Activated CD8-positive, alpha-beta memory T cell treated with anti-CD3 and anti-CD28 coated beads, Interleukin-2, amount 50 U/mL, for 4 hours (primary cell): ENCODE measurements around the gene TMEM92.
"Not testable (repeated sequence)": the region's sequence is repeated elsewhere in the genome, so short reads cannot be mapped to it uniquely, and the experiment has no call there.

ENCODE experiments used
- DNase-seq: peaks from one replicate; pipeline ENCODE4 v3.0.0-alpha.2; 2020

The TMEM92 gene

GRCh38 chr17:50262001-50262794, 12.1 kb upstream of the TMEM92 start:
- no peak for DNase-seq

DNA sequence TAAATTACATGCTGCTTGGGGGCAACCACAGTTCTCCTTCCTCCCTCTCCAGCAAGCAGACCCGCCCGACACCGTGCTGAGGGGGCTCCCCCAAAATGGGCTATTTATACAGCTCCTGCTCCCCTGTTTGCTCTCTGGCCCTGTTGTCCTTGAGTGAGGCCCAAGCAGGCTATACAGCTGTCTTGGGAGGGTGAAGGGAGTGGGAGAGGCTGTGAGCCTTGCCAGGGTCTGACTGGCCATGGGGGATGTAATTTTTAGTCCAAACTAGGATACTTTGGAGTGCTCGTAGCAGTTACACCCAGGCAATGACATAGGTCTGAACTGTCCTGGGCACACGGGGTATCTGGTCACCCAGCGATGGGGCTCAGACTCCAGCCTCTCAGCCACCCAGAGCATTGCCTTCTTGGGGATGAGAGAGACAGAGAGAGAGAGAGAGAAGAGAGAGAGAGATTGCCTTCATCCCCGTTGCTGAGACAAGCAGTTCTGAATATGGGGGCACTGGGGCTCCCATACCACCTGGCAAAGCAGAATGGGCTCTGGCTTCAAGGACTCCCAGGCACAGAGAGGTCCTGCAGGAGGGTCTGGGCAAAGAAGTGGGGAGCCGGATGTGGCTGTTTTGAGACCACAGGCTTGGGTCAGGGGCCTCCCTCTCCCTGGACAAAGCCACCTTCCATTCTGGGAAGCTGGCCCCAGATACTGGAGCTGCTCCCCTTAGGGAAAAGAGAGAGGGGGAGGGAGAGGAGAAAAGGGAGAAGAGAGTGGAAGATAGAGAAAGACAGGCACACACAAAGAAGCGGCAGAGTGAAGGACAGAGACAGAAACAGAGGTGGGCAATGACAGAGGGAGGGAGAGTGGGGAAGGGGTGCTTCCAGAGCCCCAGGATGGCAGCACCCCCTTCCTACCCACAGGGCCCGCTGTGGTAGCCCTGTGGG, 10.7 kb upstream of the TMEM92 start:
- no peak for DNase-seq

GRCh38 chr17:50264263-50265113, 9.8 kb upstream of the TMEM92 start:
- peak; percentile 13 for DNase-seq

DNA sequence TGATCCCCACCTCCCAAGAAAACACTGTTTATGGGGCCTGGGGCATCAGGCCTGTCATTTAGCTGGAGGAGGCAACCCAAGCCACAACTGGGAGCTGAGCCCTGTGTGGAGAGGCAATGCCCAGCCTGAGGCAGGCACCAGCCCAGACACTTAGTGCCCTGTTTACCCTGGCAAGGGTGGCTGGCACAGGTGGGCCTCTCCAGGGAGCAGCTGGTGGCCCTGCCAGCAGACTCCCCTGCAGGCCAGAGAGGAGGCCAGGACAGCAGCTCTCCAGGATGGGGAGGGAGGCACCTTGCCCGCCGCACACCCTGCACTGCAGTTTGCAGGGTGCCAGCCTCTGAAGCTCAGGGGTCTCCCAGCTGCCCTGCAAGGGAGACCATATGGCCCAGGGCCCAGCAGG, 9.1 kb upstream of the TMEM92 start:
- DNase-seq = no peak

GRCh38 chr17:50265690-50266315, 8.5 kb upstream of the TMEM92 start:
- DNase-seq = no peak

DNA sequence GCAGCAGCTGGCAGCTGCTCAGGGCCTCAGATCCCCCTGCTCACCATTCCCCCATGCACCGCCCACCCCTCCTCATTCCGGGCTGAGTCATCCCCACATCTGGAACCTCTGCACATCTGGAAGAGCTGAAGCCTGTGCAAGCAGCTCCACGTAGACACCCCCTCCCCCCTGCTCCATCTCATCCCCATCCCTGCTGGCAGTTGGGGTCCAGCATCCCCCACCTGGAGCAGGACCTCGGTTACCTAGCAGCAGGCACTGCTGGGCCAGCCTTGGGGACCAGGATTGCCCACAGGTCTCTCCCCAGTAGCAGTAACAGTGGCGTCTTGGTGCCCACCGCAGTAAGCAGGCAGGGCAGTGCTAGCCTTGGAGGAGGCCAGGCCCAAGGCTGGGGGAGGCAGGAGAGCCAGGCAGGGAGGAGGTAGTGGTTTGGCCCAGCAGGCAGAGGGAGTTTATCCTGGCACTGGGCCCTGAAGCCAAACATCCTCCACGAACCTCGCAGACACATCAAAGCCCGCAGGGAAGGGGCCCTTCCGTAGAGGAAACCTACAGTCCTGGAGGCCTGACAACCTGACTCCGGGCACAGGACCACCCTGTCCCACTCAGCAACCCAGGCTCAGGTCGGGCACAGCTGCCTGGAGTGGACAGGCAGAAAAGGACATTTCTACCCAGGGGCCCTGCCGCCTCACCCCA, 7.7 kb upstream of the TMEM92 start:
- no peak for DNase-seq

DNA sequence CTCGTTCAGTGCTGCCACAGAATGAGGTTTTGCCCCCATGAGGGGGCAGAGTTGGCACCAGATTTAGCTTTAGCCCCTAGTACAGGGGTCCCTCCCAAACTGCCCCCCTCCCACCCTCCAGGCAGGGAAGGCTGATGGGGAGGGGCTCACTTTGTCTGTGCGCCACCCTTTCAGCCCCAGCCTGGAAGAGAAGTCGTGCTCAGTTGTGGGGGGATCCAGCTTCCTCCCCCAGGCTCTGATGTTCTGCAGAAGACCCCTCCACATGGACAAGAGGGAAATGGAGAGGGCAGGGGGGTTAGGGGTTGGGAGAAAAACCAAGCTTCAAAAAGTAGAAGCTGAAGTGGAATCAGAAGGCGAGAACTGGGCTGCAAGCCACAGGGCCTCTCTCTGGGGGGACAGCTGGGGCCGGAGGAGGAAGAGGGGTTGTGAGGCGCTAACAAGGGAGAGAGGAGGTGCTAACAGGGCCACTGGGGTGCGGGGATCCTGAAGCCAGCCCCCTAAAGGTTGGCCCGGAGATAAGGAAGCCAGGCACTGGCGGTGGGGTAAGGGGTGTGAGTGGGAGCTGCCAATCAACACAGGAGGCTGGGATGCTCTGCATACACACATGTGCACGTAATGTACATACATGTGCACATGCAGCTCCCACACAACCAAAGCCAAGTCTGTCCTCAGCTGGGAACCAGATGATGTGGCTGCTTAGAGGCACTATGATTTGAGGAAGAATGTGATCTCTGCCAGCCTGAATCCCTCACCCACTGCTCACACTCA, 7.0 kb upstream of the TMEM92 start:
- DNase-seq = no peak

DNA sequence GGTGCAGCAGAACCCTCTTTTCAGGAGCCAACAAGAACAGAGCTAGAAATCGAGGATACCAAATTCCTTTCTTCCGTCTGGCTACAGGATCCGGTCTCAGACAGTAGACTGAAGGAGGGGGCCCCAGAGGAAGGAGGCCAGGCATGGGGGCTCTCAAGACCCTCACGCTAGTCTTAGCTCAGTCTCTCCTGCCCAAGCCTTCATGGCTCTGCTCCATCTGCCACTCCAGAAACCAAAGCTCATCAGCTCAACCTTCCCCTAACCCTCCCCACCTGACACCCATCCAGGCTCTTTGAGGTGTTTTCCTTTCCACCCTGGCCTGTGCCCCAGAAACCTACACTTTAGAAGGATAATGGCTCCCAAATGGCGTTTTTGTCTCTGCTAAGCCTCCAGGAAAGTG, 6.2 kb upstream of the TMEM92 start:
- DNase-seq = no peak

- no peak for DNase-seq
Measured at GRCh38 chr17:50268743-50269275, 5.5 kb upstream of the TMEM92 start.

GRCh38 chr17:50269477-50270434, 4.5 kb upstream of the TMEM92 start:
- peak; percentile 59 for DNase-seq

- DNase-seq = peak; percentile 12
Measured at GRCh38 chr17:50270435-50271362, 3.6 kb upstream of the TMEM92 start.

- DNase-seq = not testable (repeated sequence)
Measured at GRCh38 chr17:50271363-50271750, 2.9 kb upstream of the TMEM92 start.

DNA sequence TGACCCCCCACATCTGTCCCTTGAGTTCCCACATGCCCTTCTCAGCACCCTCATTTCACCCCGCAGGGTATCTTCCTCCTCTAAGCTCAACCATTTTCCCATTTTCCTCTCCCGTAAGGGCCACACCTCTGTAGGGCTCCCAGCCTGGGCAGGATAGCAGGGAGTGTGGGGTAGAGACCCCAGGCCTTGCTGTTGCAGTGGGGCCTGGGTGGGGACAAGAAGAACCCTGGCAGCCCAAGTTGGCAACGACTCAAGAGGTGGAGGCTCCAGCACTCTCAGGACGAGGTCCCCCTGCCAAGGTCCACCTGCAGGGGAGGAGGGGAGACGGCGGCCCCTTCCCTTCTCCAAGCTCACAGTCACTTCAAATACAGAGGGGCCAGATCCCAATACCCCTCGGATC, 2.0 kb upstream of the TMEM92 start:
- no peak for DNase-seq

DNA sequence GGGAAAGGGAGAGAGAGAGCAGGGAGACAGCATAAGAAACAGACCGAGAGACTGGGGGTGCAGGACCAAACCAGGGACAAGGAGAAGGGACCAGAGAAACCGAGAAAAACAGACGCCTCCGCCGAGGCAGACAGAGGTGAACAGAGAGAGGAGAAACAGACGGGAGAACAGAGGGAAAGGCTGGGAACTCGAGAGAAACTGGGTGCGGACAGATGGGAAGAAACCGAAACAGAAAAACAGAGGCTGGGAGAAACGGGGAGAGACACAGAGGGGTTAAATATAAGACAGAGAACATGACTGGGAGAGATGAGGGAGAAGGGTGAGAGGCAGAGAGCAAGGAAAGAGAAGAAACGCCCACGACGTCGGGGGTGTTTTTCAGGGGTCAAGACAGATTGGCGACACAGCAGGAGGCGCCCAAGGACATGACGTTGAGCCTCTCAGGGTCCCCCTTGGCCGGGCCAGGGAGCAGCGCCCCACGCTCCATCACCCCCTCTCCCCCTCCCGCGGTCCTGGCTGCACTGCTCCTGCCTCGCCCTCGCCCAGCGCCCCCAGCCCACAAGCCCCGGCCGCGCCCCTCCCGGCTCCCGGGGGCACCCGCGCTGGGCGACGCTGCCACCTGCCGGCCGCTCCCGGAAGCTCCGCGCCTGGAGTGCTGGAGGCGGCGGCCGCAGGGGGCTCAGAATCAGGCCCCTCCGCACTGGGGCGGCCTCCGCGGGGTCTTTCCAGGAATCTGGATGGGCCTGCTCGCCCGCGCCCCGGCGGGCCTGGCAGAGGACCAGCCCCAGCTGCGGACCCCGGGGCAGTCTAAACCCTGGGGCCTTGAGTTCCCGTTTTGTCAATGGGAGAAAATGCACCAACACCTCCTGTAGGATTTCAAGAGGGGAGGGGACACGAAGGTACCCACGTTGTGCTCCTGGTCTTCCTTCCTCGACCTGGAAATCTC, 1.3 kb upstream of the TMEM92 start:
- peak; percentile 64 for DNase-seq

DNA sequence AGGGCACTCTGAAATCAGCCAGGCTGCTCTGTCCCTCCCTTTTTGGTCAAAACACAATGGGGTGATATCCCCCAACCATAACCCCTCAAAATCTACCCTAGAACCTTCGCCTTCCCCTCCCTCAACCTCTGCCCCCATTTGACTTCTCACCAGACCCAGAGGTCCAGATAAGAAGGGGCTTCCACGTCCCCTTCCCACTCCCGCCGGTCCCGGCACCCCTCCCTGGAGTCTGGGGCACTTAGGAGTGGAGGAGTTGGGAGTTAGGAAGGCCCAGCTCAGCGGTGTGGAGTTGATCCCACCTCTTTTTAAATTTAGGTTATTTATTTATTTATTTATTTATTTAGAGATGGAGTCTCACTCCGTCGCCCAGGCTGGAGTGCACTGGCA, 619 bp upstream of the TMEM92 start:
- no peak for DNase-seq

- DNase-seq = no peak
Measured at GRCh38 chr17:50274897-50275221, 593 bp downstream of the TMEM92 start.

DNA sequence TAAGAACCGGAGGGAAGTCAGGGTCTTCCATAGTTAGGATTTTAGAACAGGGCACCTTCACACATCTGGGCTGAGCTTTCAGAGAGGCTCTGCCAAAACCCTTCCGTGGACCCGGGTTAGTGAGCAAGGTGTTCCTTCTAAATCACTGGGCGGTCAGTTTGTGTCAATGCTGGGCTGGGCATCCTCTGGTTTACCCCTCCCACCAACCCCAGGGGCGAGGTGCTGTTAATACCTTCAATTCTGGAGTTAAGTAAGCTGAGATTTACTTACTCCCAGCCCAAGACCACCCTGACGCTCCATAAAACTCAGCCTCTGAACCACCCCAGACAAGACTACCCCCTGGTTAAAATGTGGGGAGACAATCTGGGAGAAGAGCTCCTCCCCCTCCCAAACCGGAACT, 1.0 kb downstream of the TMEM92 start:
- no peak for DNase-seq
